ENCODE data around the gene UBE2Q2. TPM values are rescaled to one million over a fixed set of nuclear protein-coding genes. Genes with fewer than 3 reads are reported as not detected.
"Not testable (repeated sequence)": the region's sequence is repeated elsewhere in the genome, so short reads cannot be mapped to it uniquely, and the experiment has no call there.

The UBE2Q2 gene
- total RNA-seq, 2 experiments from 2014 or later = 17.6 to 18.8 TPM

GRCh38 chr15:75841626-75842025 is 1.6 kb upstream of the UBE2Q2 start:
- Mint-ChIP-seq H3K4me3 (no peak overlapping the region), H3K27ac (no peak overlapping the region), H3K9me3 (no peaks in the 10 kb centered on the region), H3K36me3 (peaks cover 14% of the 10 kb centered on the region), H3K27me3 (peaks cover 18% of the 10 kb centered on the region), H3K4me1 (peaks cover 21% of the 10 kb centered on the region)
- DNase-seq = no peak

- Mint-ChIP-seq H3K4me1 (peaks cover 37% of the 10 kb centered on the region), H3K27ac (peak overlapping the region; percentile 69), H3K9me3 (no peaks in the 10 kb centered on the region), H3K4me3 (peak overlapping the region; percentile 86), H3K27me3 (peaks cover 18% of the 10 kb centered on the region), H3K36me3 (peaks cover 21% of the 10 kb centered on the region)
- peak; percentile 61 for DNase-seq
Measured at GRCh38 chr15:75843678-75844581, 683 bp downstream of the UBE2Q2 start.

GRCh38 chr15:75844629-75845335 is 1.5 kb downstream of the UBE2Q2 start:
- H3K9me3 Mint-ChIP-seq = no peaks in the 10 kb centered on the region
- H3K27me3 Mint-ChIP-seq = peaks cover 18% of the 10 kb centered on the region
- H3K36me3 Mint-ChIP-seq = peaks cover 25% of the 10 kb centered on the region
- peak overlapping the region; percentile 69 for H3K27ac Mint-ChIP-seq
- no peak for DNase-seq
- peaks cover 43% of the 10 kb centered on the region for H3K4me1 Mint-ChIP-seq
- peak overlapping the region; percentile 86 for H3K4me3 Mint-ChIP-seq

GRCh38 chr15:75849167-75849566 is 5.9 kb downstream of the UBE2Q2 start:
- Mint-ChIP-seq H3K9me3 (no peaks in the 10 kb centered on the region), H3K36me3 (peaks cover 30% of the 10 kb centered on the region), H3K4me1 (peaks cover 55% of the 10 kb centered on the region), H3K27me3 (no peaks in the 10 kb centered on the region), H3K4me3 (no peak overlapping the region), H3K27ac (no peak overlapping the region)
- DNase-seq = no peak

GRCh38 chr15:75850708-75851107 is 7.5 kb downstream of the UBE2Q2 start:
- H3K27ac Mint-ChIP-seq = no peak overlapping the region
- DNase-seq = no peak
- no peaks in the 10 kb centered on the region for H3K9me3 Mint-ChIP-seq
- no peaks in the 10 kb centered on the region for H3K27me3 Mint-ChIP-seq
- peaks cover 21% of the 10 kb centered on the region for H3K36me3 Mint-ChIP-seq
- H3K4me3 Mint-ChIP-seq = no peak overlapping the region
- peaks cover 41% of the 10 kb centered on the region for H3K4me1 Mint-ChIP-seq

GRCh38 chr15:75851566-75851965 is 8.3 kb downstream of the UBE2Q2 start:
- not testable (repeated sequence) for H3K27ac Mint-ChIP-seq, H3K9me3 Mint-ChIP-seq, DNase-seq, H3K27me3 Mint-ChIP-seq, H3K4me3 Mint-ChIP-seq
- H3K36me3 Mint-ChIP-seq = peaks cover 18% of the 10 kb centered on the region
- peaks cover 38% of the 10 kb centered on the region for H3K4me1 Mint-ChIP-seq

- Mint-ChIP-seq H3K9me3 (no peaks in the 10 kb centered on the region), H3K4me1 (peaks cover 16% of the 10 kb centered on the region), H3K4me3 (no peak overlapping the region), H3K36me3 (peaks cover 17% of the 10 kb centered on the region), H3K27ac (no peak overlapping the region), H3K27me3 (no peaks in the 10 kb centered on the region)
- no peak for DNase-seq
Measured at GRCh38 chr15:75857886-75858285, 14.6 kb downstream of the UBE2Q2 start.

- H3K4me1 Mint-ChIP-seq = peaks cover 25% of the 10 kb centered on the region
- H3K36me3 Mint-ChIP-seq = peaks cover 36% of the 10 kb centered on the region
- H3K9me3 Mint-ChIP-seq = no peaks in the 10 kb centered on the region
- no peak for DNase-seq
- no peak overlapping the region for H3K27ac Mint-ChIP-seq
- H3K4me3 Mint-ChIP-seq = no peak overlapping the region
- no peaks in the 10 kb centered on the region for H3K27me3 Mint-ChIP-seq
Measured at GRCh38 chr15:75861750-75862402, 18.6 kb downstream of the UBE2Q2 start.

- DNase-seq = no peak
- H3K9me3 Mint-ChIP-seq = no peaks in the 10 kb centered on the region
- H3K4me1 Mint-ChIP-seq = peaks cover 30% of the 10 kb centered on the region
- H3K27me3 Mint-ChIP-seq = no peaks in the 10 kb centered on the region
- no peak overlapping the region for H3K27ac Mint-ChIP-seq
- H3K4me3 Mint-ChIP-seq = no peak overlapping the region
- peaks cover 36% of the 10 kb centered on the region for H3K36me3 Mint-ChIP-seq
Measured at GRCh38 chr15:75862796-75863195, 19.5 kb downstream of the UBE2Q2 start.

- Mint-ChIP-seq H3K9me3 (no peaks in the 10 kb centered on the region), H3K4me3 (no peak overlapping the region), H3K27ac (no peak overlapping the region), H3K27me3 (no peaks in the 10 kb centered on the region), H3K36me3 (peaks cover 34% of the 10 kb centered on the region), H3K4me1 (peaks cover 27% of the 10 kb centered on the region)
- no peak for DNase-seq
Measured at GRCh38 chr15:75864213-75865059, 21.2 kb downstream of the UBE2Q2 start.

- H3K4me3 Mint-ChIP-seq, H3K9me3 Mint-ChIP-seq, DNase-seq, H3K27me3 Mint-ChIP-seq, H3K27ac Mint-ChIP-seq: not testable (repeated sequence)
- peaks cover 30% of the 10 kb centered on the region for H3K36me3 Mint-ChIP-seq
- peaks cover 24% of the 10 kb centered on the region for H3K4me1 Mint-ChIP-seq
Measured at GRCh38 chr15:75866045-75866444, 22.8 kb downstream of the UBE2Q2 start.

GRCh38 chr15:75866916-75867315 is 23.7 kb downstream of the UBE2Q2 start:
- DNase-seq = no peak
- H3K9me3 Mint-ChIP-seq = no peaks in the 10 kb centered on the region
- H3K27ac Mint-ChIP-seq = no peak overlapping the region
- peaks cover 26% of the 10 kb centered on the region for H3K36me3 Mint-ChIP-seq
- no peak overlapping the region for H3K4me3 Mint-ChIP-seq
- H3K4me1 Mint-ChIP-seq = peaks cover 24% of the 10 kb centered on the region
- no peaks in the 10 kb centered on the region for H3K27me3 Mint-ChIP-seq

GRCh38 chr15:75867449-75867848 is 24.2 kb downstream of the UBE2Q2 start:
- Mint-ChIP-seq H3K9me3 (no peaks in the 10 kb centered on the region), H3K4me3 (no peak overlapping the region), H3K36me3 (peaks cover 24% of the 10 kb centered on the region), H3K4me1 (peaks cover 24% of the 10 kb centered on the region), H3K27ac (no peak overlapping the region), H3K27me3 (no peaks in the 10 kb centered on the region)
- no peak for DNase-seq

GRCh38 chr15:75868019-75868418 is 24.8 kb downstream of the UBE2Q2 start:
- Mint-ChIP-seq H3K27ac (no peak overlapping the region), H3K36me3 (peaks cover 22% of the 10 kb centered on the region), H3K4me1 (peaks cover 21% of the 10 kb centered on the region), H3K27me3 (no peaks in the 10 kb centered on the region), H3K9me3 (no peaks in the 10 kb centered on the region), H3K4me3 (no peak overlapping the region)
- no peak for DNase-seq
